K562 (cell line): ENCODE data around the gene COL15A1. TPM values are rescaled to one million over a fixed set of nuclear protein-coding genes. Genes with fewer than 3 reads are reported as not detected.
"Not testable (repeated sequence)": the region's sequence is repeated elsewhere in the genome, so short reads cannot be mapped to it uniquely, and the experiment has no call there.

Source experiments
- ATAC-seq: fragments of 200-7000 bp; cut with Tn5 transposase; 3 replicates; pipeline ENCODE4 v1.9.1; 2020; ENCODE audit warnings: moderate library complexity
- BruUV-seq: library from RNA; stranded (reverse); fragments of 400-500 nt; replicated peaks from 2 replicates; lab custom pipeline; 2021; lab: Mats Ljungman, UMichigan
- CTCF ChIA-PET: fragments of 300-600 bp; formaldehyde crosslinking; extraction: SDS; loops from one replicate; lab custom pipeline; 2021; ENCODE audit warnings: low intra/inter-chr PET ratio; lab: Yijun Ruan, JAX
- POLR2A ChIA-PET: fragments of 300-600, 350-650 bp; sonication (Branson Sonifier 250); formaldehyde crosslinking; extraction: SDS; loops from one replicate; lab custom pipeline; 2021; ENCODE audit warnings: antibody characterized with exemption, inconsistent platforms; lab: Yijun Ruan, JAX
- DNase-seq, 4 experiments: peaks; one replicate each; pipeline versions ENCODE4 v3.0.0 to v3.0.0-alpha.2; 2011 to 2018; ENCODE audit warnings: low spot score in 3 of 4, mixed read lengths in 3 of 4; ENCODE audit errors: extremely low read depth in 1 of 4
- FAIRE-seq: peaks from 2 replicates; lab custom pipeline; 2011; peaks lifted over from hg19 to GRCh38; lab: Jason Lieb, UNC
- H2AFZ ChIP-seq: 2 replicates; pipeline ENCODE4 v1.6.0; 2011; ENCODE audit warnings: low read depth, low read length, control low read depth, inconsistent platforms
- H3K27ac ChIP-seq: fragments of 200-600 bp; 3 replicates; pipeline ENCODE4 v1.8.0; 2011; ENCODE audit warnings: low read depth, mild to moderate bottlenecking, control low read depth, inconsistent platforms, low read length, moderate library complexity, mixed read lengths; ENCODE audit errors: extremely low read depth
- H3K27me3 ChIP-seq, 2 experiments: fragments of 300-600 bp in 1 of 2; 2 replicates in 1 of 2; 3 replicates in 1 of 2; pipeline versions ENCODE4 v1.6.0 to v1.8.0; 2011; ENCODE audit warnings: inconsistent platforms in 2 of 2, low read length in 2 of 2, mild to moderate bottlenecking in 1 of 2, mixed read lengths in 1 of 2, moderate library complexity in 1 of 2; ENCODE audit not compliant: control insufficient read depth in 2 of 2, insufficient read depth in 2 of 2
- H3K36me3 ChIP-seq: fragments of 300-600 bp; 3 replicates; pipeline ENCODE4 v1.8.0; 2011; ENCODE audit warnings: mild to moderate bottlenecking, low read length, inconsistent platforms; ENCODE audit not compliant: control insufficient read depth, insufficient read depth
- H3K4me1 ChIP-seq, 2 experiments: fragments of 200-600 bp in 1 of 2; replicated peaks in 1 of 2; 2 replicates in 1 of 2; 3 replicates in 1 of 2; pipeline versions ENCODE4 v1.5.1 to v1.8.0; 2011; ENCODE audit warnings: inconsistent platforms in 2 of 2, low read length in 2 of 2, mild to moderate bottlenecking in 1 of 2, mixed read lengths in 1 of 2, moderate library complexity in 1 of 2; ENCODE audit not compliant: control insufficient read depth in 2 of 2, insufficient read depth in 2 of 2
- H3K4me2 ChIP-seq: 2 replicates; pipeline ENCODE4 v1.6.1; 2011; ENCODE audit warnings: low read length, control low read depth, inconsistent platforms, mixed read lengths; ENCODE audit not compliant: insufficient read depth
- H3K4me3 ChIP-seq: fragments of 200-600 bp; sonication (generic), shearing (Covaris generic); 2 replicates; pipeline ENCODE4 v1.5.1; 2016; ENCODE audit warnings: control low read depth, inconsistent platforms
- H3K79me2 ChIP-seq: fragments of 200-600 bp; 3 replicates; pipeline ENCODE4 v1.8.0; 2011; ENCODE audit warnings: low read length, inconsistent platforms; ENCODE audit not compliant: control insufficient read depth, insufficient read depth
- H3K9ac ChIP-seq, 2 experiments: 2 replicates each; pipeline versions ENCODE4 v1.6.0 to v1.6.1; 2011; ENCODE audit warnings: low read depth in 2 of 2, low read length in 2 of 2, control low read depth in 1 of 2, inconsistent platforms in 1 of 2, mild to moderate bottlenecking in 1 of 2, mixed read lengths in 1 of 2; ENCODE audit not compliant: insufficient read depth in 1 of 2
- H3K9me1 ChIP-seq: one replicate; pipeline ENCODE4 v1.6.0; 2011; ENCODE audit warnings: inconsistent platforms, mild to moderate bottlenecking, low read length, moderate library complexity; ENCODE audit not compliant: control insufficient read depth, insufficient read depth
- H3K9me3 ChIP-seq: replicated peaks from 2 replicates; pipeline ENCODE4 v1.5.1; 2011; ENCODE audit warnings: low read depth, low read length, inconsistent platforms; ENCODE audit not compliant: control insufficient read depth, insufficient read depth
- H4K20me1 ChIP-seq: replicated peaks from 2 replicates; pipeline ENCODE4 v1.6.1; 2011; ENCODE audit warnings: low read length, inconsistent platforms, mixed read lengths; ENCODE audit not compliant: control insufficient read depth, insufficient read depth
- FOXA3 ChIP-seq, 2 experiments: fragments of 450-650 bp in 1 of 2; sonication (generic) in 1 of 2; formaldehyde crosslinking; IDR thresholded peaks in 1 of 2; conservative IDR thresholded peaks in 1 of 2; 2 replicates each; pipeline versions ENCODE4 v1.4.0 to v1.8.0; 2020 to 2022; ENCODE audit warnings: mild to moderate bottlenecking in 2 of 2, missing genetic modification reagents in 1 of 2
- RBFOX2 ChIP-seq: fragments of 200-400 bp; formaldehyde crosslinking; IDR thresholded peaks from 2 replicates; pipeline ENCODE4 v1.6.1; 2017; ENCODE audit warnings: low read depth, mild to moderate bottlenecking, low read length, moderate library complexity
- ZNF696 ChIP-seq: fragments of 250-450 bp; sonication (Bioruptor Pico); conservative IDR thresholded peaks from 2 replicates; pipeline ENCODE4 v1.4.0; 2020; ENCODE audit warnings: mild to moderate bottlenecking, moderate library complexity
- WGBS: fragments of 100-300 bp; shearing (Covaris generic); methylation state at CpG from one replicate; pipeline ENCODE4 v1.1.6; 2016; ENCODE audit warnings: low coverage, mixed read lengths; ENCODE audit not compliant: insufficient coverage; ENCODE audit errors: missing lambda C conversion rate; 5-methylcytosine and 5-hydroxymethylcytosine counted together
- in situ Hi-C: fragments of 300-500 bp; cut with MboI; formaldehyde crosslinking; loops from 4 replicates; pipeline ENCODE4 v1.15.0; 2018; ENCODE audit warnings: inconsistent platforms, mixed read lengths
- intact Hi-C: fragments of 100-400 bp; cut with micrococcal nuclease; formaldehyde crosslinking; loops from 2 replicates; pipeline ENCODE4 v1.14.2; 2022
- polyA plus RNA-seq, 8 experiments: library from polyadenylated mRNA; depleted of rRNA in 4 of 8; stranded (reverse) in 5 of 8; unstranded in 3 of 8; fragments of >200 nt; fragmentation: Nextera tagmentation in 2 of 8; fragmentation: Illumina TruSeq in 1 of 8; extraction: Ambion mirVana in 2 of 8; extraction: Trizol in 1 of 8; gene quantifications; 2 replicates each; pipeline versions ENCODE4 v1.2.1 to v1.2.3, GENCODE V29; 2011 to 2014; ENCODE audit warnings: inconsistent platforms in 1 of 8, missing spikeins in 1 of 8
- total RNA-seq, 7 experiments: library from RNA; depleted of rRNA in 6 of 7; stranded (reverse); fragments of >200 nt in 6 of 7; fragmentation: Illumina TruSeq in 2 of 7; extraction: Trizol in 2 of 7; gene quantifications; 2 replicates each; pipeline versions ENCODE4 v1.2.1 to v1.2.3, GENCODE V29; 2011 to 2021; ENCODE audit warnings: low replicate concordance in 1 of 7
- TF ChIP-seq, protein P1 (sequence below): fragments of 250-450 bp; sonication (Bioruptor Pico); IDR thresholded peaks from 2 replicates; pipeline ENCODE4 v1.5.0; 2021

COL15A1 gene
- total and polyA plus RNA-seq, 9 of the 15 experiments (the other 6 are each of a cell fraction or from before 2014, with no cell fraction given) = 0.46 to 5.1 (median 2.6) TPM

- Histone ChIP-seq H4K20me1 (no peaks in the 10 kb centered on the region), H3K36me3 (no peaks in the 10 kb centered on the region), H3K27ac (no peak overlapping the region), H3K9ac (no peak overlapping the region), H3K4me3 (no peak overlapping the region), H2AFZ (0 out of 2 replicates have a peak overlapping the region, but pooled peaks have one; percentile 1), H3K79me2 (no peaks in the 10 kb centered on the region), H3K9me1 (no peaks in the 10 kb centered on the region), H3K4me1 (peaks cover 7 to 25% of the 10 kb centered on the region in 2 experiments), H3K9me3 (no peaks in the 10 kb centered on the region), H3K4me2 (no peak overlapping the region), H3K27me3 (no peaks in the 10 kb centered on the region)
- ChIA-PET POLR2A (interaction anchor here (0.8 to 1.2 kb wide), 3 partner anchors 10 to 32 kb away, joined by 3 to 5 read pairs (median 5); no protein-coding TSS in a partner anchor), CTCF (no interaction called here)
- ATAC-seq (no peak), FAIRE-seq (no peak), DNase-seq (no peak)
- intact Hi-C loops = no loop called here
- no peak for TF ChIP-seq FOXA3 (CRISPR knock-in tag; conservative IDR thresholded peaks at IDR 0.05 in 1 of 2, IDR thresholded peaks at IDR 0.05 in 1 of 2)
- TF ChIP-seq RBFOX2 = no peak
- TF ChIP-seq, protein P1, sequence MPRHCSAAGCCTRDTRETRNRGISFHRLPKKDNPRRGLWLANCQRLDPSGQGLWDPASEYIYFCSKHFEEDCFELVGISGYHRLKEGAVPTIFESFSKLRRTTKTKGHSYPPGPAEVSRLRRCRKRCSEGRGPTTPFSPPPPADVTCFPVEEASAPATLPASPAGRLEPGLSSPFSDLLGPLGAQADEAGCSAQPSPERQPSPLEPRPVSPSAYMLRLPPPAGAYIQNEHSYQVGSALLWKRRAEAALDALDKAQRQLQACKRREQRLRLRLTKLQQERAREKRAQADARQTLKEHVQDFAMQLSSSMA (CRISPR knock-in tag) = no peak
- TF ChIP-seq ZNF696 (CRISPR knock-in tag) = no peak
- in situ Hi-C loops = no loop called here
- no TSS peak for BruUV-seq
- WGBS = 71% methylated on average over 5 of the region's 5 CpGs
Measured at GRCh38 chr9:98911042-98911441, 32.7 kb upstream of the COL15A1 start.

DNA sequence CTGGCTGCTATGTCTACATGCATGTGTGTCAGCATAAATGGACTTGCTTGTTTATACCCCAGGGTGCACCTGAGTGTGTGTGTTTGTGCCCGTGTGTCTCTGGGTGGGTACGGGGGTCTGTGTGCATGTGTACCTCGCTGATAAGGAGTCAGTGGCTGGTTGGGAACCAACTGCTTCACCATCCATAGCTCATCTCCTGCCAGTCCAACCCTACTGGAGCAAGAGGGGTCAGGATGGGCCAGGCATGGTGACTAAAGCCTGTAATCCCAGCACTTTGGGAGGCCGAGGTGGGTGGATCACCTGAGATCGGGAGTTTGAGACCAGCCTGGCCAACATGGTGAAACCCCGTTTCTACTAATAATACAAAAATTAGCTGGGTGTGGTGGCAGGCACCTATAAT lies 32.0 kb upstream of the COL15A1 start:
- ATAC-seq, H2AFZ ChIP-seq, H4K20me1 ChIP-seq, H3K27me3 ChIP-seq, H3K79me2 ChIP-seq, H3K4me3 ChIP-seq, intact Hi-C loops, BruUV-seq, CTCF ChIA-PET, H3K4me2 ChIP-seq, DNase-seq, H3K27ac ChIP-seq, H3K9me1 ChIP-seq, FAIRE-seq, in situ Hi-C loops, H3K9me3 ChIP-seq, H3K36me3 ChIP-seq, H3K9ac ChIP-seq: not testable (repeated sequence)
- peaks cover 6 to 21% of the 10 kb centered on the region in 2 experiments for H3K4me1 ChIP-seq
- POLR2A ChIA-PET = interaction anchor here (0.8 to 1.2 kb wide), 5 partner anchors 9 to 32 kb away, joined by 3 to 5 read pairs (median 4); no protein-coding TSS in a partner anchor
- WGBS = 40% methylated on average over 6 of the region's 6 CpGs
